ENCODE data around the gene TIE1. TPM values are rescaled to one million over a fixed set of nuclear protein-coding genes. Genes with fewer than 3 reads are reported as not detected.

TIE1 gene
- total RNA-seq, 1 donor from 2014 or later = 6.5 TPM

DNA sequence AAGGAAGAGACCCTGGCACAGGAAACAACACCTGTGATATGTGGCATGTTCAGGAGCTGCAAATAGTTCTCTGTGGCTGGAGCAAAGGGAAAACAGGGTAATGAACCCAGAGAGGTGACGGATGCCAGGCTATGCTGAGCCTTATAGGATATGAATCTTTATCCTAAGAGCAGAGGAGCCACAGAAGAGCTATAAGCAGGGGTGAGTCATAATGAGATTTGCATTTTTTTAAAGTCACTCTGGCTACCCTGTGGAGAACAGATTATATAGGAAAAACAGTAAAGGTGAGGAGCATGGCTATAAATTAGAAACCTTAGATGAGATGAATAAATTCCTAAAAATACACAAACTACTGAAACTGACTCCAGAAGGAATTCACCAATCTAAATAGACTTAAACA, 24.0 kb downstream of the TIE1 start:
- no peaks in the 10 kb centered on the region for H3K36me3 ChIP-seq (ENCODE audit: control insufficient read depth, insufficient read depth, low read length)
- no peak overlapping the region for H3K4me3 ChIP-seq (ENCODE audit: low read depth, low read length)
- no peaks in the 10 kb centered on the region for H3K27me3 ChIP-seq (ENCODE audit: control insufficient read depth, insufficient read depth, low read length)
- TF ChIP-seq, protein P1, sequence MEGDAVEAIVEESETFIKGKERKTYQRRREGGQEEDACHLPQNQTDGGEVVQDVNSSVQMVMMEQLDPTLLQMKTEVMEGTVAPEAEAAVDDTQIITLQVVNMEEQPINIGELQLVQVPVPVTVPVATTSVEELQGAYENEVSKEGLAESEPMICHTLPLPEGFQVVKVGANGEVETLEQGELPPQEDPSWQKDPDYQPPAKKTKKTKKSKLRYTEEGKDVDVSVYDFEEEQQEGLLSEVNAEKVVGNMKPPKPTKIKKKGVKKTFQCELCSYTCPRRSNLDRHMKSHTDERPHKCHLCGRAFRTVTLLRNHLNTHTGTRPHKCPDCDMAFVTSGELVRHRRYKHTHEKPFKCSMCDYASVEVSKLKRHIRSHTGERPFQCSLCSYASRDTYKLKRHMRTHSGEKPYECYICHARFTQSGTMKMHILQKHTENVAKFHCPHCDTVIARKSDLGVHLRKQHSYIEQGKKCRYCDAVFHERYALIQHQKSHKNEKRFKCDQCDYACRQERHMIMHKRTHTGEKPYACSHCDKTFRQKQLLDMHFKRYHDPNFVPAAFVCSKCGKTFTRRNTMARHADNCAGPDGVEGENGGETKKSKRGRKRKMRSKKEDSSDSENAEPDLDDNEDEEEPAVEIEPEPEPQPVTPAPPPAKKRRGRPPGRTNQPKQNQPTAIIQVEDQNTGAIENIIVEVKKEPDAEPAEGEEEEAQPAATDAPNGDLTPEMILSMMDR (IDR thresholded peaks at IDR 0.05; ENCODE audit: insufficient read depth, low read length, poor library complexity, severe bottlenecking) = no peak
- no peak for DNase-seq (ENCODE audit: low read depth)

DNA sequence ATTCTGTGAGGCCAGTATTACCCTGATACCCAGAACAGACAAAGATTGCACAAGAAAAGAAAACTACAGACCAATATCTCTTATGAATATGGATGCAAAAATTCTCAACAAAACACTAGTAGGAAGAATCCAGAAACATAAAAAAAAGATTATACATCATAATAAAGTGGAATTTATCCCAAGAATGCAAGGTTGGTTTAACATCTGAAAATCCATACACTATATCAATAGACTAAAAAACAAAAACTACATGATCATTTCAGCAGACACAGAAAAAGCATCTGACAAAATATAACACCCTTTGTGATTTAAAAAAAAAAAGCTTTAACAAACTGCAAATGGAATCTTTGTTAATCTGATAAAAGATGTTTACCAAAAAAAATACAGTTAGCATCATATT, 24.6 kb downstream of the TIE1 start:
- H3K4me3 ChIP-seq (ENCODE audit: low read depth, low read length) = no peak overlapping the region
- TF ChIP-seq, protein P1 (IDR thresholded peaks at IDR 0.05; ENCODE audit: insufficient read depth, low read length, poor library complexity, severe bottlenecking) = no peak
- no peak for DNase-seq (ENCODE audit: low read depth)
- H3K36me3 ChIP-seq (ENCODE audit: control insufficient read depth, insufficient read depth, low read length) = no peaks in the 10 kb centered on the region
- no peaks in the 10 kb centered on the region for H3K27me3 ChIP-seq (ENCODE audit: control insufficient read depth, insufficient read depth, low read length)

DNA sequence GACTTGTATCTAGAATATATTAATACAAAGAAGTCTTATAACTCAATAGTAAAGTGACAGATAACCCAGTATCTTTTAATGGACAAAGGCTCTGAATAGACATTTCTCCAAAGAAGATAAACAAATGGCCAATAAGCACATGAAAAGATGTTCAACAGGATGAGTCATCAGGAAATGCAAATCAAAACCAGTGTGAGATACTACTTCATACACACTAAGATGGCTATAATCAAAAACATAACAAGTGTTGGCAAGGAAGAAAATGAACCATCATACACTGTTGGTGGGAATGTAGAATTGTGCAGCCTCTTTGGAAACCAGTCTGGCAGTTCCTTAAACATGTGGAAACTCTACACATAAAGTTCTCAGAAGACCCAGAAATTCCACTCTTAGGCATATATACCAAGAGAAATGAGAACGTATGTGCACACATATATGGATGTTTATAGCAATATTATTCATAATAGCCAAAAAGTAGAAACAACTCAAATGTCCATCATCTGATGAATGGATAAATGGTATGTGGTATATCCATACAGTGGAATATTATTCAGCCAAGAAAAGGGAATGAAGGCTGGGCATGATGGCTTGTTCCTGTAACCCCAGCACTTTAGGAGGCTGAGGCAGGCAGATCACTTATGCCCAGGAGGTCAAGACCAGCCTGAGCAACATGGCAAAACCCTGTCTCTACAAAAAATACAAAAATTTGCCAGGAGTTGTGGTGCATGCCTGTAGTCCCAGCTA, 26.9 kb downstream of the TIE1 start:
- H3K36me3 ChIP-seq (ENCODE audit: control insufficient read depth, insufficient read depth, low read length) = no peaks in the 10 kb centered on the region
- no peaks in the 10 kb centered on the region for H3K27me3 ChIP-seq (ENCODE audit: control insufficient read depth, insufficient read depth, low read length)
- no peak for DNase-seq (ENCODE audit: low read depth)
- H3K4me3 ChIP-seq (ENCODE audit: low read depth, low read length) = no peak overlapping the region
- TF ChIP-seq, protein P1 (IDR thresholded peaks at IDR 0.05; ENCODE audit: insufficient read depth, low read length, poor library complexity, severe bottlenecking) = no peak

DNA sequence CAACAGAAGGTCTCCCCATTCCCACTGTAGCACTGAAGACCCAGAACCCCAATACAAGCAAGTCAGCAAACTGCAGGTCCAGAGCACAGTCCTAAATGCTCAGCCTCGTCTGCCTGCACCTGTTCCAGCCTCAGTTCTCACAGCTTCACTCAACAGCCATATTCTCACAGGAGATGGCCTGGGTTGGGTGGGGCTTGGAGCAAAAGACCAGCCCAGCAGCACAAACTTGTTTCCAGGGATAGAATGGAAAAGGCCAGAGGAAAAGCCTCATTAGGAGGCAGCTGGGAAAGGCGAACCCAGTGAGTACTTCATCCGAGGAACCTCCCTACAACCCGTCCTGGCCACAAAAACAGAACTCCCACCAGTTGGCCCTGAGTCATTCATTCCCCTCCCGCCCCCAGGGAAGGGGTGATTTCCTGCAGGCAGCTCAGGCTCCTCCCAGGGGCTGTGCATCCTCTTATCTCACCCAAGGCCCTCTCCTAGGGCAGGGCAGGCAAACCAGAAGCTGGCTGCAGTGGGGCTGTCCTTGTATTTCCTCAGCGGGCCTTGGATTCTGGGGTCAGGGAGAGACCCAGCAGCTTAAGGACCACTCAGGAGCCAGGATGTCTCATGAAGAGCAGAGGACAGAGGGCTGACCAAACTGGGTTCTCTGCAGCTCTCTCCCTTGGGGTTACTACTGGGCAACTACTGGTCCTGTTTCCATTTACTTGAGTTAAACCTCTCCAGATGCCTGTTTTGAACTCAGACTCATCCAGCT, 29.4 kb downstream of the TIE1 start:
- no peaks in the 10 kb centered on the region for H3K27me3 ChIP-seq (ENCODE audit: control insufficient read depth, insufficient read depth, low read length)
- H3K36me3 ChIP-seq (ENCODE audit: control insufficient read depth, insufficient read depth, low read length) = no peaks in the 10 kb centered on the region
- TF ChIP-seq, protein P1 (IDR thresholded peaks at IDR 0.05; ENCODE audit: insufficient read depth, low read length, poor library complexity, severe bottlenecking) = no peak
- H3K4me3 ChIP-seq (ENCODE audit: low read depth, low read length) = no peak overlapping the region
- peak; percentile 65 for DNase-seq (ENCODE audit: low read depth)

DNA sequence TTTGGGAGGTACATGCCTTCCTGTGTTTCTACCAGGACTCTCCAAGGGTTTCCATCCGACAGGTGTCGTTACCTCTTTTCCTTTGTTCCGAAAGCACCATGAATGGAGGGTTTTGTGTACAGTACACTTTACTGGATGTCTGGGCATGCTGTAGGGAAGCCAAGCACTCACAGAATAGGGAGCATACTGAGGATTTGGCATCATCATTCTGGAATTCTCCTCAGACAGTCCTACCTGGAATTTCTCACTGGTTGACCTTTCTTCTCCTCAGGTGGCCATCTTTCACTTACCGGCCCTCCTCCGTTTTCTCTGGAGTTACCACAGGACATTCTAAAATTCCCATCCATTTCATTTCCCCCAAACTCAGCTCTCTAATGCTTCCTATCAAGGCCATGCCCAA, 30.9 kb downstream of the TIE1 start:
- TF ChIP-seq, protein P1 (IDR thresholded peaks at IDR 0.05; ENCODE audit: insufficient read depth, low read length, poor library complexity, severe bottlenecking) = no peak
- H3K4me3 ChIP-seq (ENCODE audit: low read depth, low read length) = no peak overlapping the region
- DNase-seq (ENCODE audit: low read depth) = no peak
- no peaks in the 10 kb centered on the region for H3K27me3 ChIP-seq (ENCODE audit: control insufficient read depth, insufficient read depth, low read length)
- H3K36me3 ChIP-seq (ENCODE audit: control insufficient read depth, insufficient read depth, low read length) = no peaks in the 10 kb centered on the region

Data from kidney epithelial cell (primary cell).